DMS53 treated with DMSO at 0.1 percent for 48 hours (cell line): ENCODE measurements around the gene LRRC8E.
"Not testable (repeated sequence)": the region's sequence is repeated elsewhere in the genome, so short reads cannot be mapped to it uniquely, and the experiment has no call there.

Source experiments
- DNase-seq: peaks from one replicate; lab custom pipeline; 2025; ENCODE audit not compliant: unreplicated experiment; lab: John Stamatoyannopoulos, UW

Gene LRRC8E

DNA sequence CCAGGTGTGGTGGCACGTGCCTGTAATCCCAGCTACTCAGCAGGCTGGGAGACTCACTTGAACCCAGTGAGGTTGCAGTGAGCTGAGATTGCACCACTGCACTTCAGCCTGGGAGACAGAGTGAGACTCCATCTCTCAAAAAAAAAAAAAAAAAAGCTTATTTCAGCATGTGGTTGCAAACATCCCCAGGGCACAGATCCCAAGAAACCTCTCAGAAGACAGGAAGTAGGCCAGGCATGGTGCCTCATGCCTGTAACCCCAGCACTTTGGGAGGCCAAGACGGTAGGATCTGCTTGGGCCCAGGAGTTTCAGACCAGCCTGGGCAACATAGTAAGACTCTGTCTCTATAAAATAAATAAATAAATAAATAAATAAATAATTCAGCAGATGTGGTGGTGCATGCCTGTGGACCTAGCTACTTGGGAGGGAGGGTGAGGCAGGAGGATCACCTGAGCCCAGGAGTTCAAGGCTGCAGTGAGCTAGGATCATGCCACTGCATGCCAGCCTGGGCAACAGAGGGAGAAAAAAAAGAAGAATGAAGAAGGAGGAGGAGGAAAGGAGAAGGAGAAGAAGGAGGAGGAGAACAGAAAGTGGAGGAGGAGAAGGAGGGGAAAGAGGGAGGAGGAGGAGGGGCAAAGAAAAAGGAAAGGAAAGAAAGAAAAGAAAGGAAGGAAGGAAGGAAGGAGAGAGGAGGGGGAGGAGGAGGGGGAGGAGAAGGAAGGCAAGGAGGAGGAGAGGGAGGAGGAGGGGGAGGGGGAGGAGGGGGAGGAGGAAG, 4.3 kb upstream of the LRRC8E start:
- DNase-seq, result no peak

DNA sequence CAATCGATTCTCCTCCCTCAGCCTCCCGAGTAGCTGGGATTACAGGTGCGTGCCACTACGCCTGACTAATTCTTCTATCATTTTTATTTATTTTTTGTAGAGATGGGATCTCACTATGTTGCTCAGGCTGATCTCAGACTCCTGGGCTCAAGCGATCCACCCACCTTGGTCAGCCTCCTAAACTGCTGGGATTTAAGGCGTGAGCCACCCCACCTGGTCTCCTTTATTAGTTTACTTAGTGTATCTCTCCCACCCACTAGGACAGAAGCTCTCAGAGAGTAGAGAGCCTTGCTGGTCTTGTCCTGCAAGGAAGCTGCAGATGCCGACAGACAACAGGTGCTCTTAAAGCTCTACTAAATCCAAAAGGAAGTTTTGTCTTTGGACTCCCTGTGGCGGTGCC, 2.5 kb upstream of the LRRC8E start:
- DNase-seq, result no peak

DNA sequence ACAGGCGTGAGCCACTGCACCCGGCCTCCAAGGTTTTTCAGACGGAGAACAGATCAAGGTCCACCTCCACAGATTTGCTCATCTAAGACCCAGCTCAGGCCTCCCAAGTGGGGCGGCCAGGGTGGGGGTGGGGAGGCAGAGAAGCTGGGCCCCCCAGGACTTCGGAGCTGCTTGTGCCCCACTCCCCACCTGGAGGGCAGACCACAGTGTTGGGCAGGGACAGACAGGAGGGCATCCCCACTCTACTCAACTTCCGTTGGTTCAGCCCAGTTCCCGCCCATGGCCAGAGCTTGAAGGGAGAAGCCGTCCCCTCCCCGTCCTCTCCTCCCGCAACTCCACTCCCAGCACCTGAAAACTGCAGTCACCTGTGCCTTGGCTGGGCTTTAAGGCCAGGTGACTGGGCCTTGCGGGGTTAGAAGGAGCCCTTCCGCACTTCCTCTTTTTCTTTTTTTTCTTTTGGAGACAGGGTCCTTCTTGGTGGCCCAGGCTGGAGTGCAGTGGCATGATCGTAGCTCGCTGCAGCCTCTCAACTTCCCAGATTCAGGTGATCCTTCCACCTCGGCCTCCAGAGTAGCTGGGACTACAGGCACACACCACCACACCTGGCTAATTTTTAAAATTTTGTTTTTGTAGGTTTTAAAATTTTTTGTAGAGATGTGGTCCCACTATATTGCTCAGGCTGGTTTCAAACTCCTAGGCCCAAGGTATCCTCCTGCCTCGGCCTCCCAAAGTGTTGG, 734 bp upstream of the LRRC8E start:
- DNase-seq, result no peak

- DNase-seq, result no peak
Observed at GRCh38 chr19:7888826-7889217, 512 bp downstream of the LRRC8E start.

- DNase-seq, result not testable (repeated sequence)
Observed at GRCh38 chr19:7893362-7894101, 5.2 kb downstream of the LRRC8E start.

DNA sequence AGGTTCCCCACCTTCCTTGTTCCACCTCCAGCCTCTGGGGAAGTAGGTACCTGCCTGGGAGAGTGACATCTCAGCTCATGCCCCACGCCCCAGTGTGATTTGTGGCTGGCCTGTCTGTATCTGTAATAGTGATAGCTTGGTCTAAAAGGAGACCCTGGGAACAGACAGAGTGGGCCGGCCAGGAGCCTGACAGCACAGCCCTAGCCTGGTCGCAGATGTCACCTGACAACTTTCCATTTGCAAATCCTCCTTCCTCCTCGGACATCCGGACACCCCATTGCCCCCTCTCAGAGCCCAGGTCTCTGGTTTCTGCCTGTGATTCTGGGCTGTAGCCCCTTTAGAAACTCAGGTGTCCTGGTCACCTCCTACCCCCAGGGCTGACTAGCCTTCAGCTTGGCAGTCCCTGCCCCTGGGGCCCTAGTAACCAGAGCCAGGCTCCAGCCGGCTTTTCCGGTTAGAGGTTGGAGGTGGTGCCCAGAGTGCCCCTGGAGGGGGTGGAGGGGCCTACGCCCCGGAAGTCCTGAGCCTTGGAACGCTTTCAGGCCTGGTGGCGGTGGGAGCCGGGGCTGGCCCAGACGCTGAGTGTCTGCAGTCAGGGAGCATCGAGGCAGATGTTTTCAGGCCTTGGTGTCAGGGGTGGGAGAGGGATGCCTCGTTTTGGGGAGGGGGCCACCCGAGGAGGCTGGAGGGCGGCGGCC, 6.5 kb downstream of the LRRC8E start:
- no peak for DNase-seq

GRCh38 chr19:7895565-7895964, 7.3 kb downstream of the LRRC8E start:
- no peak for DNase-seq

DNA sequence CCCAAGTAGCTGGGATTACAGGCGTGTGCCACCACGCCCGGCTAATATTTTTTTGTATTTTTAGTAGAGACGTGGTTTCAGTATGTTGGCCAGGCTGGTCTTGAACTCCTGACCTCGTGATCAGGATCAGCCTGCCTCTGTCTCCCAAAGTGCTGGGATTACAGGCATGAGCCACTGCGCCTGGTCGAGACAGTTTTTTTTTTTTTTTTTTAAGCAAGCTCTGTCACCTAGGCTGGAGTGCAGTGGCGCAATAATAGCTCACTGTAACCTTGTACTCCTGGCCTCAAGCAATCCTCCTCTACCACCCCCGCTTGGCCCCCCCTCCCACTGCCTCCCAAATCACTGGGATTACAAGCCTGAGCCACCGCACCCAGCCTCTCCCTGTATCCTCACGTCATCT, 9.0 kb downstream of the LRRC8E start:
- DNase-seq, result no peak

DNA sequence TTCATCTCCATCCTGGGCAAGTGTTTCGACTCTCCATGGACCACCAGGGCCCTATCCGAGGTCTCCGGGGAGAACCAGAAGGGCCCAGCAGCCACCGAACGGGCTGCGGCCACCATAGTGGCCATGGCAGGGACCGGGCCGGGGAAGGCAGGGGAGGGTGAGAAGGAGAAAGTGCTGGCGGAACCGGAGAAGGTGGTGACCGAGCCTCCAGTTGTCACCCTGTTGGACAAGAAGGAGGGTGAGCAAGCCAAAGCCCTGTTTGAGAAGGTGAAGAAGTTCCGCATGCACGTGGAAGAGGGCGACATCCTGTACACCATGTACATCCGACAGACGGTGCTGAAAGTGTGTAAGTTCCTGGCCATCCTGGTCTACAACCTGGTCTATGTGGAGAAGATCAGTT, 10.7 kb downstream of the LRRC8E start:
- DNase-seq, result no peak

DNA sequence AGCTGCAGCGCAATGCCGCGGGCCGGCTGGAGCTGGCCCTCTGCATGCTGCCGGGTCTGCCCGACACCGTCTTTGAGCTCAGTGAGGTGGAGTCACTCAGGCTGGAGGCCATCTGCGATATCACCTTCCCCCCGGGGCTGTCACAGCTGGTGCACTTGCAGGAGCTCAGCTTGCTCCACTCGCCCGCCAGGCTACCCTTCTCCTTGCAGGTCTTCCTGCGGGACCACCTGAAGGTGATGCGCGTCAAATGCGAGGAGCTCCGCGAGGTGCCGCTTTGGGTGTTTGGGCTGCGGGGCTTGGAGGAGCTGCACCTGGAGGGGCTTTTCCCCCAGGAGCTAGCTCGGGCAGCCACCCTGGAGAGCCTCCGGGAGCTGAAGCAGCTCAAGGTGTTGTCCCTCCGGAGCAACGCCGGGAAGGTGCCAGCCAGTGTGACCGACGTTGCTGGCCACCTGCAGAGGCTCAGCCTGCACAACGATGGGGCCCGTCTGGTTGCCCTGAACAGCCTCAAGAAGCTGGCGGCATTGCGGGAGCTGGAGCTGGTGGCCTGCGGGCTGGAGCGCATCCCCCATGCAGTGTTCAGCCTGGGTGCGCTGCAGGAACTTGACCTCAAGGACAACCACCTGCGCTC, 11.6 kb downstream of the LRRC8E start:
- no peak for DNase-seq

- DNase-seq, result no peak
Observed at GRCh38 chr19:7900401-7900870, 12.1 kb downstream of the LRRC8E start.

DNA sequence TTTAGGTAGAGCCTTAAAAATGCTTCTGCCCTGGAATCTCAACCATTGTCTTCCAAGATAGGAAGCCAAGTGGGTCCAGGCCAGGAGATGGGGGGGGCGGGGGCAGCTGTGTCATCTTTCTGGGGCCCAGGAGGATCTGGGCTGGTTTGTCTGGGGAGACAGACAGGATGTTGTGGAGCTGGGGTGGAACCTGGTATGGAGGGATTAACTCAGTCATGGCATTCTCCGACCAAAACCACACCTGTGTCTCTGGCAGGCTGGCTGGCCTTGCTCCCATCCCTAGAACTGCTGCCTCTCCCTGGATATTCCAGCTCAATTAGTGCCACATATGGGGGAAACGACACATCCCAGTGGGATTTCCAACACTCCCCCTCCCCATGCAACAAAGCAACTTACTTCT, 12.6 kb downstream of the LRRC8E start:
- no peak for DNase-seq

DNA sequence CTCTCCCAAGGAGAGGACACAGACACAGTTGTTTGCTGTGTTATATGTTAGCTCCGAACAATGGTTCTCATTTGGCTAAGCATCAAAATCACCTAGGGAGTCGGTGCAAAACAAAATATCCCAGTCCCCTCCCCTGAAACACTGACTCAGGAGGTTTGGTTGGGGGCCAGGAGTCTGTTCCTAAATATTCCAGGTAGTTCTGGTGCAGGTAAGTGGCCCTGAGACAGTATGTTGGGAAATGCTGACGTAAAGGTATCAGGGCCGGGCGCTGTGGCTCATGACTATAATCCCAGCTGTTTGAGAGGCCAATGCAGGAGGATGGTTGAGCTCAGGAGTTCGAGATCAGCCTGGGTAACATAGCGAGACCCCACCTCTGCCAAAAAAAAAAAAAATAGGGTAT, 13.0 kb downstream of the LRRC8E start:
- DNase-seq, result no peak

DNA sequence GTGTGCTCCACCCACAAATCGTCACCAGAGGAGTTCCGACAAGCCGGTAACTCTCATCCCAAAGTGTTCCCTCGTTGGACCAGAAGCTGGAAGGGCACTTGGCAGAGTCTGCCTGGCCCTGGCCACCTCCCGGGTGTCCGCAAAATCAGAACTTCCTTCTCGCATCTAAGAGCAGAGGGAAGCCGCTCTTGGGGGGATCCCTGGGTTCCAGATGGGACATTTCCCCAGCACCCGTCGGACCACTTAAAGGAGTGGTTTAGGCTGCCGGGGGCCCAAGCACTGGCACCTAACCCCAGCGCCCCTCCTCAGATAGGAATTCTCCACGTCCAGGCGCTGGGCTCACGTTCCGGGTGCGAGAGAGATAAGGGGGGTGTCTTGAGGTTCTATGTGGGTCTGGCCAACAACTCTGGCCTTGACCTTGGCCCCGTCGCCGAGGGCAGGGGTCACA, 14.5 kb downstream of the LRRC8E start:
- DNase-seq, result no peak

DNA sequence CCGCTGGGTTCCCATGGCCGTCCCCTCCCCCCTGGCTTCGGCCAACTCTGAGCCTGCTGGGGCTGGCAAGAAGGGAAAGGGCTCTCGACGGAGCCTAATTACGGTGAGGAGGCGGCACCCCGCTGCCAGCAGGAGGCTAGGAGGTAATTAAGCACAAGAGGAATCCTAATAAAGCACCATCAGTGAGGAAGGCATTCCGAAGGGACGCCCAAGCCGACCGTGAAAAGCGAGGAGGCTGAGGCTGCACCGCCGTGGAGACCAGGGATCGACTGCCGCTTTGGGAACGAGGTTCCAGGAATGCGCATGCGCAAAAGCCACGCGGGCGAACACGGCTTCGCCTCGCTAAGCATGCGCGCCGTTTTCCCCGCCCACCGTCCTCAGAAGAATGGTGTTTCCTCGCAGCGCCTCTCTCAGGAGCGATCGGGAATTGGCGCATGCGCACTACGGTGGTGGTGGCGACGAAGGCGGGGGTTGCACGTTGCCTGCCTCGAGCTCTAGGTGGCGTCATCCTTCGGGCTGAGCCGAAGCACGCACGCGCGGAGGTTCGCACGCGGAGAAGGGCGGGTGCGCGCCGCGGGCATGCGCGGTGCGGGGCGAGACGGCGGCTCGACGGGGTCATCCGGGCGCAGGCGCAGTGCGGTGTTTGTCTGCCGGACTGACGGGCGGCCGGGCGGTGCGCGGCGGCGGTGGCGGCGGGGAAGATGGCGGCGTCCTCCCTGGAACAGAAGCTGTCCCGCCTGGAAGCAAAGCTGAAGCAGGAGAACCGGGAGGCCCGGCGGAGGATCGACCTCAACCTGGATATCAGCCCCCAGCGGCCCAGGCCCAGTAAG, 15.1 kb downstream of the LRRC8E start, which contains the start of gene MAP2K7:
MAP2K7 (plus strand) TSS at position 634 of the 830 bp plus-strand sequence; CDS start at position 702, 68 bp downstream.
- peak; percentile 96 for DNase-seq

DNA sequence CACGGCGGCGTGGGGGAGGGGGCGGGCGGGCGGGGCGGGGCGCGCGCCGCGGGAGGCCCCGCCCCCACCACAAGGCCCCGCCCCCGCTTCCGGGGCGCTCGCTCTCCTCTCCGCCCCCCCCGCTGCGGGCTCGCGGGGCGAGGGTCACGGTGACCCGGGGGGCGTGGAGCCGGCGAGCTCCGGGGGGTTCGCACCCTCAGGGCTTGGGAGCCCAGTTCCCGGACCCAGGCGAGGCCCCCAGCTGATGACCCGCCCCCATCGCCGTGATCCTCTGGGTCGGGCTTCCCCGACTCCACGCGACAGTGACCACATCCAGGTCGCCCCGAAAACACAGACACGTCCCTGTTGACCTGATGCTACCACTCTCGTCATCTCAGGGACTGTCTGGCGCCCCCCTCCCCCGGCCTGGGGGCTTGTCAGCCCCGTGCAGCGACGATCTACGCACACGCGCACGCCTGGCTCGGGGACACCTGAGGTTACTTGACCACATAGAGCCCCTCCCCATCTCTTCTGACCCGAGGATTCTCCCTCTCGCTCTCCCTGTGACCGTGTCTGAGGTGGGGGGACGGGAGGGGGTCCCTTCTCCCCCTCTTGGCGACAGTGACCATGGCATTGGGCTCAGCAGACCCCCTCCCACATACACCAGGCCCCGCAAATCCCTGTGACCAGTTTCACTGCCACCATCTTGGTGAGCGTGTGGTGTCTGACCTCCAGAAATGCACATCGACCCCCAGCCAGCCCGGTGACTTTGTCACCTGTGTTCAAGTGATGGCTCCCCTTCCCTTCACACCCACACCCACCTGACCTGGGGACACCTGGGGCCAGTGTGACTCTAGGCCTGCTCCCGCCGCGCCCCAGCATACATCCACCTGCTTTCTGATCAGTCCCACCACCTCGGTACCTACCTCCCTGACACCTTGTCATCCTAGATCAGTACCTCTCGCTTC, 16.0 kb downstream of the LRRC8E start:
- no peak for DNase-seq

DNA sequence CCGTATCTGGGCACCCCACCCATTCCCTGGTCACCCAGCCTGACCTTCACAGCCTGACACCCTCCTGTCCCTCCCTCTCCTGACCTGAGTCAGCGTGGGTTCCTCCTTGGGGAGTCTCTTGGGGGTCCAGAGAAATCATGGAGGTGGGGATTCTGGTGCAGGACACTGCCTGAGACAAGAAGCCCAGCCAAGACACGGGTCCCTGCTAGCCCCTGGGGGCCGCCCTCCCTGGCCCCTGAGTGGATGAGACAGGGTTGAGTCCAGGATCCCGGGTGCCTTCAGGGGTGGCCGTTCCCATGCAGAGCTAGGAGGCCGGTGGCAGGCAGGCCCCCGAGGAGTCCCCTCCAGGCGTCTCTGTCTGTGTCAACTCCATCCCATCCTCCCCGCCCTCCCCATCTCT, 17.0 kb downstream of the LRRC8E start:
- no peak for DNase-seq

GRCh38 chr19:7905859-7906258, 17.5 kb downstream of the LRRC8E start:
- no peak for DNase-seq

DNA sequence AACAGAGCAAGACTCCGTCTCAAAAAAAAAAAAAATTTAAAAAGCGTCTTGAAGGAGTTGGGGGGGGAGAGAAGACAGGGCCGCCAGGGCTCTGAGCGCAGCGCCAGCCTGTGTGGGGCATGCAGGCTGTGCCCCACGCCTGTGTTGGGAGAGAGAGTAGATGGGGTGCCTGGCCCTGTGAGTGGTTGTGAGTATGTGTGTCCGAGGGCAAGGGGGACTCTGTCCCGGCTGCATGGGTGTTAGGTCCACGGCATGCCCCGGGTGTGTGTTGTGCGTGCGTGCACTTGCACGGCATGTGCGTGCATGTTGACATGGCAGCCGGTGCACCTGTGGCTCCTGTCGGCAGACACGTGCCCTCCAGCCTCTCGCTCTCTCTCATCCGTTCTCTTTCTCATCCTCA, 18.8 kb downstream of the LRRC8E start:
- no peak for DNase-seq
